DOHH2 (cell line): ENCODE measurements around the gene PCDHGB3.

ENCODE experiments used
- H3F3A ChIP-seq: fragments of 200-600 bp; sonication (generic), shearing (Covaris generic); 2 replicates; pipeline ENCODE4 v1.6.0; 2016; ENCODE audit warnings: antibody characterized with exemption, mild to moderate bottlenecking; ENCODE audit not compliant: control insufficient read depth, insufficient read depth
- H3K27ac ChIP-seq: fragments of 200-600 bp; sonication (generic); 2 replicates; pipeline ENCODE4 v1.5.1; 2014; ENCODE audit warnings: low read depth, mild to moderate bottlenecking, low read length, moderate library complexity
- H3K27me3 ChIP-seq: fragments of 200-600 bp; sonication (generic); 2 replicates; pipeline ENCODE4 v1.6.1; 2014; ENCODE audit warnings: mild to moderate bottlenecking, low read length, mixed read lengths; ENCODE audit not compliant: control insufficient read depth
- H3K36me3 ChIP-seq: fragments of 200-600 bp; sonication (generic); 2 replicates; pipeline ENCODE4 v1.6.1; 2014; ENCODE audit warnings: mild to moderate bottlenecking, low read length, moderate library complexity, mixed read lengths; ENCODE audit not compliant: control insufficient read depth
- H3K4me1 ChIP-seq: fragments of 200-600 bp; sonication (generic); 2 replicates; pipeline ENCODE4 v1.6.1; 2014; ENCODE audit warnings: mild to moderate bottlenecking, low read length, mixed read lengths; ENCODE audit not compliant: control insufficient read depth
- H3K4me2 ChIP-seq: fragments of 200-600 bp; sonication (generic); 2 replicates; pipeline ENCODE4 v1.6.0; 2014; ENCODE audit warnings: mild to moderate bottlenecking, low read length, moderate library complexity
- H3K4me3 ChIP-seq: fragments of 200-600 bp; sonication (generic); 2 replicates; pipeline ENCODE4 v1.5.1; 2014; ENCODE audit warnings: mild to moderate bottlenecking, low read length, mixed read lengths
- H3K79me2 ChIP-seq: fragments of 200-600 bp; sonication (generic); 2 replicates; pipeline ENCODE4 v1.6.1; 2014; ENCODE audit warnings: mild to moderate bottlenecking, low read length, mixed read lengths; ENCODE audit not compliant: control insufficient read depth
- H3K9me2 ChIP-seq: fragments of 200-600 bp; sonication (generic); replicated peaks from 2 replicates; pipeline ENCODE4 v1.6.1; 2014; ENCODE audit warnings: mild to moderate bottlenecking, low read length, mixed read lengths; ENCODE audit not compliant: control insufficient read depth
- H3K9me3 ChIP-seq: fragments of 200-600 bp; sonication (generic); 2 replicates; pipeline ENCODE4 v1.6.1; 2014; ENCODE audit warnings: antibody characterized with exemption, low read length, mixed read lengths; ENCODE audit not compliant: control insufficient read depth, insufficient read depth
- H4K20me1 ChIP-seq: fragments of 200-600 bp; sonication (generic); 2 replicates; pipeline ENCODE4 v1.6.0; 2014; ENCODE audit warnings: low read depth, mild to moderate bottlenecking, antibody characterized with exemption, low read length, moderate library complexity; ENCODE audit not compliant: control insufficient read depth, insufficient read depth
- CTCF ChIP-seq: fragments of 200-600 bp; sonication (generic); IDR thresholded peaks from one replicate; pipeline ENCODE4 v1.5.1; 2014; ENCODE audit warnings: antibody characterized with exemption, mild to moderate bottlenecking, low read depth, low read length; ENCODE audit not compliant: poor library complexity, severe bottlenecking
- EZH2phosphoT487 ChIP-seq: fragments of 200-600 bp; sonication (generic); IDR thresholded peaks from 2 replicates; pipeline ENCODE4 v1.6.1; 2017; ENCODE audit warnings: borderline replicate concordance, mild to moderate bottlenecking, antibody characterized with exemption, low read length, moderate library complexity, mixed read lengths

PCDHGB3 gene

GRCh38 chr5:141382469-141383294, 12.6 kb downstream of the PCDHGB3 start, which contains the start of gene PCDHGA7:
Gene PCDHGA7, plus strand, starts transcription at chr5:141382742. Its CDS starts 158 bp downstream, at chr5:141382900.
- no peaks in the 10 kb centered on the region for H3K9me2 ChIP-seq
- H3K79me2 ChIP-seq = no peaks in the 10 kb centered on the region; the same call in 1 of the 2 replicates
- no peaks in the 10 kb centered on the region for H4K20me1 ChIP-seq
- no peak within 1 kb of the TSS for H3K27ac ChIP-seq
- H3K4me3 ChIP-seq = no peak within 1 kb of the TSS
- no peak for TF ChIP-seq EZH2phosphoT487
- TF ChIP-seq CTCF = no peak
- no peak within 1 kb of the TSS for H3K4me2 ChIP-seq
- no peaks in the 10 kb centered on the region for H3K4me1 ChIP-seq
- no peaks in the 10 kb centered on the region for H3F3A ChIP-seq
- H3K27me3 ChIP-seq = no peaks in the 10 kb centered on the region
- peaks cover 25% of the 10 kb centered on the region for H3K36me3 ChIP-seq
- H3K9me3 ChIP-seq = peaks cover 26% of the 10 kb centered on the region; the same call in 1 of the 2 replicates

- peaks cover 28% of the 10 kb centered on the region; the same call in 1 of the 2 replicates for H3K9me3 ChIP-seq
- peaks cover 1% of the 10 kb centered on the region; the same call in 1 of the 2 replicates for H3K79me2 ChIP-seq
- no peak overlapping the region for H3K4me3 ChIP-seq
- no peaks in the 10 kb centered on the region for H3K4me1 ChIP-seq
- H3K36me3 ChIP-seq = peaks cover 26% of the 10 kb centered on the region
- no peaks in the 10 kb centered on the region for H4K20me1 ChIP-seq
- H3K9me2 ChIP-seq = no peaks in the 10 kb centered on the region
- no peaks in the 10 kb centered on the region for H3K27me3 ChIP-seq
- no peaks in the 10 kb centered on the region for H3F3A ChIP-seq
- no peak overlapping the region for H3K4me2 ChIP-seq
- TF ChIP-seq EZH2phosphoT487 (no peak), CTCF (no peak)
- H3K27ac ChIP-seq = no peak overlapping the region
Observed at GRCh38 chr5:141383345-141383744, 13.3 kb downstream of the PCDHGB3 start.

GRCh38 chr5:141384471-141385267, 14.6 kb downstream of the PCDHGB3 start:
- Histone ChIP-seq H4K20me1 (no peaks in the 10 kb centered on the region), H3K4me1 (no peaks in the 10 kb centered on the region), H3K27ac (no peak overlapping the region), H3K4me3 (no peak overlapping the region), H3K36me3 (peaks cover 32% of the 10 kb centered on the region), H3K79me2 (peaks cover 7% of the 10 kb centered on the region), H3K9me3 (peaks cover 39% of the 10 kb centered on the region), H3K27me3 (no peaks in the 10 kb centered on the region), H3F3A (no peaks in the 10 kb centered on the region), H3K4me2 (no peak overlapping the region), H3K9me2 (no peaks in the 10 kb centered on the region)
- TF ChIP-seq EZH2phosphoT487 (no peak), CTCF (no peak)
